COLO668 (cell line): Measurements from ENCODE around the gene IL16.

Experiments
- DNase-seq: peaks from one replicate; lab custom pipeline; 2025; ENCODE audit not compliant: unreplicated experiment; lab: John Stamatoyannopoulos, UW

Gene IL16

DNA sequence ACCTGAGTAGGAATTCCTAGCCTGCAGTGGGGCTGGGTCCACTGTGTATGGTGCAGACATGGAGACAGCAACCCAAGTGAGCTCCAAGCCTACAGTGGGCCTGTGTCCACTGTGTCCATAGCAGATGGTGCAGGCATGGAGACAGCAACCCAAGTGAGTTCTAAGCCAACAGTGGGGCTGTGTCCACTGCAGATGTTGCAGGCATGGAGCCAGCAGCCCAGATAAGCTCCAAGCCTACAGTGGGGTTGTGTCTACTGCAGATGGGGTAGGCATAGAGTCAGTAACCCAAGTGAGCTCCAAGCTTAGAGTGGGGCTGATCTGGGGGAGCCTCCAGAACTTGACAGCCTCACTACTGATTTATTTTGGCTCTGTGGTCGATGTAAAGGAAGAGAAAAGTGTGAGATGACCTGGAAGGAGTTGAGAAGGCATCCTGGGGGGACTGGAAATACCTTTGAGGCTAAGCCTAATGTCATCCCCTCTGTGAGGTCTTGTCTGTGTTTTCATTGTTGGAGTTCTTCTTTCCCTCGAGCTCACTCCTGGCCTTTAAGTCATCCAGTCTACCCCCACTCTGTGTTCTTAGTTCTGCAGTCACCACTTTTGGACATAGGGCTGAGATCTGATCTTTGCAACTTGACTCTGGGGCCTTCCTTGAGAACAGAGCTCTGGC lies 22.4 kb upstream of the IL16 start:
- DNase-seq = no peak

DNA sequence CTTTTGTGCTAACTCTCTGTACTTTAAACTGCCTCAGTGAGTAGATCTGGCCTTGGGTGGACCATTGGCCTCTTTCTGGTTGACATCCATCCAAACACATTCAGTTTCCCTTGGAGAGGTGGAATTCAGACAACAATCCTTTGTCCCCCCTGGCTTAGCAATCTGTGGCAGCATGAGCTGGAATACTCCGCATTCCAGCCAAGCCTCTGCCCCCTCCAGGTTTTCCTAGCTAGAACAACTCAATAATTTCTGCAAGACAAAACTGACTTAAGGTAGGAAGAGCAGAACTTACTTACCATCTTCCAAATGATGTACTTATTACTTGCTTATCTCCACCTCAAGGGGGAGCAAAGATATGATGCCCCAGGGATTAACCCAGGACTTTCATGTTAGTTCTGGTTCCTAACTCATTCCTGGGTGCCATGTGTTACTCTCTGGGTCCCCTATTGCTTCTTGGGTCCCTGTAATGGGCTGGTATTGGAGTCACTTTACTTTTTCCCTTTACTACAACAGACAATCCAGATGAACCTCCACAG lies 21.8 kb upstream of the IL16 start:
- no peak for DNase-seq

DNA sequence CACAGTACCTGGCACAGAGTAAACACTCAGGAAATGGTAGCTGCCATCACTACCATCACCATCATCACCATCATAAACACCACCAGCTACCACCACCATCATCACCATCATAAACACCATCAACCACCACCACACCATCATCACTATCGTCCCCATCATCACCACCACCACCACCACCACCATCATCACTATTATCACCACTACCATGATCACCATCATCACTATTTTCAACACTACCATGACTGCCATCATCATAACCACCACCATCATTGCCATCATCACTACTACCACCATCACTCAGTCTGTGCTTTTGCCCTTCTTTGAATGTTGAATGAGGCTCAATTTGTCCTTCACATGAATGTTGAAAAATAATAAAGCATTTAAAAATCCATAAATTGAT lies 21.2 kb upstream of the IL16 start:
- DNase-seq = no peak

DNA sequence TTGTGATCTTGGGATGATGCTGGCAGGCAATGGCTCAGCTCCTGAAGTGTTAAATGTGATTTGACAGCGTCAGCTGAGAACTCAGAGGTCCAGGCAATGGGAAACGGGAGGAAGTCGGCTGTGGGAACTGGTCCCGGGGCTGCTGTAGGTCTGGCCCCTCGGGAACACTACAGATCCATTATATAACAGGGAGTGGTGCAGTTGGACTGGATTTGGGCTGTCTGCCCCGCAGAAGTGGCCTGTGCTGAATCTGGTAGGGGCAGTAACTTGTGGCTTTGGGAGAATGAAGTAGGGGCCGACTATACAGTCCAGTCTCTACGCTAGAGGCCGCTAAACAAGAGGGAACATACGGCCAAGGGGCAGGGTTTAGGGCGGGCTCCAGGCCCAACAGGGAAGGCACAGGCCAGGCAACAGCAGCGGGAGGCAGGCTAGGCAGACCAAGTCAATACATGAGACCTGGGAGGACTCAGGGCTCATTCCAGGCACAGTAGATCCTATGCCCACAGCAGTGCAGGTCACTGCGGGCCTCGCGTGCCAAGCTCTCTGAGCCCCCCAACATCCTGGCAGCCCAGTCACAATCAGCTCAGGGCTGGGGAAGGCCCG lies 20.3 kb upstream of the IL16 start:
- no peak for DNase-seq

DNA sequence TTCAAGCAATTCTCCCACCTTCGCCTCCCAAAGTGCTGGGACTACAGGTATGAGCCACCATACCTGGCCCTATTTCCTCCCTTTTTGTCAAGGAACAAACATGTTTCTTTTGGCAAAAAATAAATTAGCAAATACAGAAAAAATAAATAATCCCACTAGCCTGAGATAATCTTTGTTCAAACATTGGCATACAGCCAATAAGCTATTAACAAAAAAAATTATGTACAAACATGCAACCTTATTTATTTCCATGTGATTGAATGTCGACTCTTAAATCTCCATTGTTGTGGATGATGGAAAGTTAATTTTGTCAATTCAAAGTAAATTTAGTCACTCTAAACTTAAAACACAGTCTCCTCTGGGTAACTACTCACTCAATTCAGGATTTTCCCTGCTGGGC lies 18.3 kb upstream of the IL16 start:
- DNase-seq = no peak

DNA sequence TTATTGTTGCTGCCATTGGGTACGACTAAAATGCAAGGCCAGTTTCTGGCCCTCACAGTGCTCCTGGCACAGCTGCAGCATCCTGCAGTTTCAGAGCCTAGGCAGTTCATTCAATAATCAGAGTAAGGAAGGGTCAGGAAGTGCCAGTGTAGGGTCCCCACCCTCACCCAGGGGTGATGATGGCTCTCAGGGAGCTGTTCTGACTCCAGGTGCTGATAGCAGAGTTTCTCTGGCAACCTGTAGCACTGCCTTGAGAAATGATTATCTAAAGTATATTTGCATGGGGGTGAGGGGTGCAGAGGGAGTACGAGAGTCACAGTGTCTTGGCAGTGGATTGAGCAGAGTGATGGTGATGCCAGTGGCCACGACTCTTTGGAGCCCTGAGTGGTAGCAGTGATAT lies 15.5 kb upstream of the IL16 start:
- DNase-seq = no peak

DNA sequence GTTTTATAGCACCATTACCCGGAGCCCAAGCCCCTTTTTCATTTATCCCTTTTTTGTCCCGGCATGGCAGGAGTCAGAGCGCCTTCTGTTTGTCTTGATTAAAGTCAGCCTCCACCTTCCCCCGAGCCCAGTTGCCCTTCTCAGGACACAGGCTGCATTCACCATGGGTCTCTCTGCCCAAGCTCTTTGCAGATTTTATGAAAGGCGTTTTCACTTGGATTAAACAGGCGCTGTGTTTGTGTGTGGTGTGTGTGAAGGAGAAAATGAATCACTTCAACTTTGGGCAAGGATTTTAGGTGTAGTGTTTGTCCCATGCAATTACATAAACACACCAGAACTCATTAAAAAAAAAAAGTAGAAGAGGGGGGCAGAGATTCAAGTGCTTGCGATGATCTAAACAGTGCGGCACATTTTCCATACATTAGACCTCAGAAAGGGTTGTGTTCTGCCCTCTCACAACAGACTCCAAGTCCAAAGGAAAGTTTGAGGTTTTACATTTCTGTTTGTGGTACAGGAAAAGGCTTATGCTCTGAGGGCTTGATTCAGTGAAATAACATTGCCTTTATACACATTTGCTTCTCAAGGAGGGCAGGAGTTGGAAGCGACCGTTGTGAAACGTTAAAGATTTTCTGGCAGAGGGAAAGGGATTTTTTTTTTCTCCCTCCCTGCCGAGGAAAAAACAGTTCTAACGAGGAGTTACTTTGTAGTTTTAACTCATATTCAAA lies 14.5 kb upstream of the IL16 start:
- no peak for DNase-seq

DNA sequence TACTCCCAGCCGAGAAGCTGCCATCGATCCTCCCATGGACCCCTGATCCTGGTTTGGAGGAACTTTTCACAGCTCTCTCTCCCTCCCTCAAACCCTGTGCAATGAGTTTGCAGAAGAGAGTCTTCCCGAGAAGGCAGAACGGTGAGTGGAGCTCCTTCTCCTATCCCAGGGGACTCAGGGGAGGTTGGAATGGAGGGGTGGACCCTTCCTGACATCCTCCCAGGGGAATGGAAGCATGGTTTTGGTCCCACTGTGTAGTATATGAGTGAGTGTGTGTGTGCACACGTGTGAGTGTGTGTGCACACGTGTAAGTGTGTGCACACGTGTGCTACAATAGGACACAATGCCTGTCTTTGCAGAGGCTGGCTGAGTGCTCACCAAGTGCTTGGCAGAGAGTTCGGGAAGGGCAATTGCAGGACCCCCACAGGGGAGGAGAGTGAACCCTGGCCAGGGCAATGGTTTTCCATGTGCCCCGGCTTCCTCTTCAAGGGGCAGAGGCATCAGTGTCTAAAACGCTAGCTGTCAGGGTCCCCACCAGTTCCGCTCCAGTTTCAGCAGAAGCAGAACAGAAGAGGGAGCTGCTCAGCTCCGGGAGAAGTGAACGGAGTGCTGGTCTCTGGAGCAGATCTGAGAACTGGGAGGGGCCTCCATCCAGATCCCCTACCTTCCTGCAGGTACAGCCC lies 13.8 kb upstream of the IL16 start:
- no peak for DNase-seq

DNA sequence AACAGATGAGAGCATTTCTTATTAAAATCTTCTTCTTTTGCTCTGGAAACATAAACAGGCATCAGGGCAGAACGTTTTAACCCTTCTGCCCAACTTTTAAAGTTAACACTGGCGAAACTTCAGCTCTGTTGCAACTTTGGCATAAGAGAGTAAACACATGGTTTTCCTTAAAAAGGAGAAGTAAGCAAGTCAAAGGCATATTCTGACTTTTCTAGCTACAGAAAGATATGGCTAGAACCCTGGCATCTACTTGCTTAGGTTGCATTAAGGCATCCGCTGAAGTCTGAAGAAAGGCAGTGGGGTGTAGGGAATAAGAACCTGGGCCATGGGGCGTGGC lies 13.3 kb upstream of the IL16 start:
- DNase-seq = no peak

DNA sequence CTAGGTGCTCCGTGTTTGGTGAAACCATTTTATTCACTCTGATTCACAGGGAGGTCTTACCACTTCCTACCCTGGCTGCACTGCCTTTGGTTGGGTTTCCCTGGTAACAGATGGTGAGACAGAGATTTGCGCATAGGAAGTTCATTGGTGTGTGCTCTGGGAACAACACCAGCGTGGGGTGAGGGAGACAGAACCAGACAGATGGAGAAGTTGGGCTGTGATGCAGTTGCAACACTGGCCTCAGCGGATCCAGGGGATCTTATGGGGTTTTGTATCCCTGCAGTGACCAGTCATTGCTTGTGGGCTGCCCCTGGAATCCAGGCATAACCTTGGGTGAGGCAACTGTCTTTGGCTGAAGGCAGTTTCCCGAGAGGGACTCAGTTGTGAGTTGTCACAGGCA lies 12.5 kb upstream of the IL16 start:
- no peak for DNase-seq

DNA sequence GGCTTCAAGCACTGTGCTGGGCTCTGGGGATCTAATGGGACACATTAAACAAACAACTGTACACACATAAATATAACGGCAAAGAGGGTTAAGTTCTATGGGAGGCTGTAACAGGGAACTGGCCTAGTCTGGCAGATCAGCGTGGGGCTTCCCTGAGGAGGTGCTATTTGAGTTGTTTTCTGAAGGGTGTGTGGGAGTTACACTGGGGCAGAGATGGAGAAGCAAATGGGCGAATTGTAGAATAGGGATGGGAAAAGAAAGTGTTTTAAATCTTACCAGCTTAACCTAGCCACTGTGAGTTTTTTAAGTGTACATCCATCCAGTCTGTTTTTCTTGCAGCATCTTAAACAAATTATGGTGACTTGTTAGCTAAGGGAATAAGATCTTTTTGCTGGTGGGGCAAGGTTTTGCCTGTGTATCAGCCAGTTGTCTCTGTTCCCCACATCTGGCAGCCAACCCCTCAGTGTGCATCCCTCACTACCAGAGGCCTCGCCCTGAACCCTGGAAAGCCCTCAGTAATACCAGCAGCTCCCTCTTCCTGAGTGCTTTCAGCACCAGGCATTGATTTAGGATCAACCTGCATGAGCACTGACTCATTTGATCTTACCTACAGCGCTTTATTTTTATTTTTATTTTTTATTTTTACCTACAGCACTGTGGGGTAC lies 10.9 kb upstream of the IL16 start:
- DNase-seq = no peak

DNA sequence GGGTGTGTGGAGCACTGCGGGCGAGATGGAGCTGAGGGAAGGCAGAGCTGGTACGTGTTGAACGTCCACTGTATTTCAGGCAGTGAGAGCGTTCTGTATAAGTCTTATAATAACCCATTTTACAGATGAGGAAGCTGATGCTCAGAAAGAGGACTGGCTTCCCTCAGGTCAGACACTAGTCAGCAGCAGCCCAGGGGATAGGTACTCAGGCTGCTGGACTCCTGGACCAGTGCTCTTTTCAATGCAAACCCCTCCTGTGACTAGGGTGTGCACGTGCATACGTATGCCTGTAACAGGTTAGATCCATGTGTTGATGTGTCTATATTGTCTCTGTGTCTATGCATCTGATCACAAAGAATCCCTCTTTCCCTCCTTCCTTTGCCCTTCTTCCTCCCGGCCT lies 8.3 kb upstream of the IL16 start:
- no peak for DNase-seq

DNA sequence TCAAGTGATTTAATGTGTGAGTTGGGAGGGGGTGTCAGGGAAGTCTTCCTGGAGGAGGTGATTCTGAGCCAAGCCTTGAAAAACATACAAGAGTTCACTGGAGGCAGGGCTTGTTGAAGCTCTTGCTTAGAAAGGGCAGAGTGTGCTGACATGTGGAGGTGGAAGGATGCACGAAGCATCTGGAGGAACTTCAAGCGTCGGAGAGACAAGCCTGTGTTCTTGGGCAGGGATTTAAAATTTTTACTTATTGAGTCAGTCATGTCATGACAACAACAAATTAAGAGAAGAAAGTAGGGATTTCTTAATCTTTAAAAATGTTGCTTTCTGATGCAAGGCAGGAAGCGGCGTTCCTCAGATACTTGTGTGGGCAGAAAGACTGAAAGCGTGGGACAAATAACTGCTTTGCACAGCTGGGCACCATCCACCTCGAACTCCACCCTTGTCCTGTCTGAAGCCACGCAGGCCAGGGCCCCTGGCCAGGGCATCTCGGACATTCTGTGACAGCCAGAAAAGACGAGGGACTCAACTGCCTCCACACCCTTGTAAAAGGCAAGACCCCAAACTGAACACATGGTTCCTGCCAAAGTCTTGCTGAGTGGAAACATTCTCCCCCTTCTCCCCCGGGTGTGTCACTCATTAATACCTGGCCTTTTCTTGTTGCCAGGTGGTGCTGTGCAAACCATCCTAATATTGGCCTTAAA lies 6.9 kb upstream of the IL16 start:
- no peak for DNase-seq

DNA sequence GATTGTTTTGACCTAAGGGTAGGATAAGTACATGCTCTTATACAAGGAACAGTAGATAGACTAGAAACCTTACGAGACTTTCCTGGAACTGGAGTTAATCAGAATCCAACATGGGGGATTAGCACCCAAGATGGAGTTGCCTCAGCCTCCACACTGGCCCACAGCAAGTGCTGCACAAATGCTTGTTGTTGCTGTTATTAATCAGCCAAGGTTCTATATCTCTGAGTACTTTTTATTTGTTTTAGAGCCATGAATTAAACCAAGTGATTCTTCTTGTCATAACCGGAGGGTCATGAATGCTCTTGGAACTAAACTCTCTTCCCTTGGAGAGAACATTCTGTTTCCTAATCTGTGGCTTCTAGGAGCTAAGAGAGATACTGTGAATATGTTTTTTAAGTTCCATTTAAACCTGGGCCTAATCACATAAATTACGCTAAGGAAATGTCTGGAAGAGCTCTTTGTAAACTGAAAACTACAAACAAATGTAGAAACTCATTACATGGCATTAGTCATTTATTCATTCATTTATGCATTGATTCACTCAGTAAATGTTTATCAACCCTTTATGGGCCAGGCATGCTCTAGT lies 5.7 kb upstream of the IL16 start:
- no peak for DNase-seq

DNA sequence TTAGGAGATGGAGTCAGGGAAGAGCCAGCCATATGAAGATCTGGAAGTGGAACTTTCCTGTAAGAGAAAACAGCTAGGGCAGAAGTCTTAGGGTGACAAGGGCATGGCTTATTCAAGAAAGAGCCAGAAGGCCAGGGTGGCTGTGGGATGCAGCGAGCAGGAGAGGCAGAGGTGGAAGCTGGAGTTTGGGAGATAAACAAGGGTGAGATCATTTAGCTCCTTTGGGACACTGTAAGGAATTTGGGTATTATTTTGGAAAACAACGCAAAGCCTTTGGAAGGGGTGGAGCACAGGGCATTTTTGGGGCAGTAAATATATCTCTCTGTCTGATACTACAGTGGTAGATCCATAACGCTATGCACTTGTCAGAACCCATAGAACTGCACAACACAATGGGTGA lies 5.0 kb upstream of the IL16 start:
- no peak for DNase-seq

DNA sequence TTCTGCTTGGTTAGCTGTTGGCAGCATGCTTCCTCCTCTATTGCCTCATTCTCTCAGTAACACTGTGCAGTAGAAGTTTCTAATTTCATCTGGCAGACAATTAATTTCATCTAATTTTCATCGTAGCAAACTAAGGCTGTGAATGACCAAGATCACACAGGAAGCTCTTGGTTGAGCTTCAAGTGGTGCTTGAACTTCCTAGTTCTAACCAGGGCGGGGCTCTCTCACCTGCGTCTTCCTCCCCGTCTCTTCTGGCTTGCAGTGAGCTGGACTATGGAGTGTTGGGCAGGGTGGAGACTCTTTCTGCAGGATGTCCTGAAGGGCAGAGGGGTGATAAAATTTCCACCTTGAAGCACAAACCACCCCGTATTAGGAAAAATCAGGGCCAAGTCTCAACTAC lies 2.0 kb upstream of the IL16 start:
- DNase-seq = no peak

DNA sequence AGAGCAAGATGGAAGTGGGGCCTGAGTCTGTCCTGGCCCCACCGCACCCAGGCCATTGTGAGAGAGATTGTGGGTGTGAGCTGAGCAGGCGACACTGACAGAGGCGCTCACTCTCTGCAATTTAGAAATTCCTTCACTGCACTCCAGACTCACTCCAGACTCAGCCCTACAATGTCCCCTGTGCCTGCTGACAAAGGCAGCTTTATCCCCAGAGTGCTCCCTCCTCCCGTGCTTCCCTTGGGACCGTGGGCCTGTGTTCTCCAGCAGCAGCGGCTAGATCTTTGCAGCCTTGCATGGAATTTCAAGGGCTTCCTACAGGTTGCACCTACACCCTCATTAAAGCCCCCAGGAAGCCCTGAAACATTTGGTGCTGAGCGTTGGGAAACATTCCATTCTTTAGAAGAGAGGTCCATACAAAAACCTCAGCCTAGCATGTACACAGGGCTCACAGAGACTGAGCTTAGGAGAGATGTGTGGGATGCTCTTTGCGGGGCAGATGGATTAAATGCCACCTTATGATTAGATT lies 1.3 kb upstream of the IL16 start:
- no peak for DNase-seq

DNA sequence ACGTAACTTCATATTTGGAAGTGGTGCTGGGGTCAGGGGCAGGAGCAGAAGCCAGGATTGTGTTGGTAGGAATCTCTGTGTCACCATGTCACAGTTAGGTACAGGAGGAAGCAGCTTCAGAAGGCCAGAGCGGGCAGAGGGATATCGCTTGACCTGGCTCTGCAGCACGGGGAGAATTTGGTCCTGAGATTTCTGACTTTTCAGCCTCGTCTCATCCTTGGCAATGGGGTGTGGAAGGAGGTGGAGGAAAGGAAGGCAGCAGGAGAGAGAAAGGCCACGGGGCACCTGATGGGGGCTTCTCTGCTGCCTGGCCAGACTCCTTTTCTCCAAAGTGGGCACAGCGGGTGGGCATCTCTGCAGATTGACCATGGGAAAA lies 564 bp downstream of the IL16 start:
- DNase-seq = no peak

DNA sequence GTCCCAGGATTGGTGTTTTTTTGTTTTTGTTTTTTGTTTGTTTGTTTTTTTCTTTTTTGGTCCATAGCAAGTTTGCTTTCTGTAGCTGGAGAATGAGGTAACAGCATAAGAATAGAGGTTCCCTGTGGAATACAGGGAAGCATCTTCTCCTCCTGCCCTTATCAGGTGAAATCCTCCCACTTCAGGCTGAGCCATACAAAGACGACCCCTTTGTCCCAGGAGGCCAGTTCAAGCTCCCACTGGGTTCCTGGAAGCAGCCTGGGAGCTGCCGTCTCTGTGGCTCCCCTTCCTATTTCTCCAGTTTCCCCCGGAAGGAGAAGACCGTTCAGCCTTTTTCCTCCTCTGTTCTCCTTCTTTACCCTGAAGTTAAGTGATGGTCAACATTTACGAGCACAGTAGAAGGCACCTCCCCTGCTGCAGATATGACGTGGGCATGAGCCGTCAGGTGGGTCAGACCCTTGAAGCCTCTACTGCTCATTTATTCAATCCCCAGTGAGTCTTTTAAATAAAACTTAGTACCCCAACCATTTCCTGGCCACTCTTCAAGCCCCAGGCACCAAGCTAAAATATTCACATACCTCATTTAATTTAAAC lies 1.1 kb downstream of the IL16 start:
- no peak for DNase-seq
